Fibroblast of gingiva (primary cell): ENCODE results near the gene TOGARAM2.

ENCODE experiments used
- DNase-seq: peaks from one replicate; pipeline ENCODE4 v3.0.0-alpha.2; 2011; ENCODE audit warnings: low read depth

The TOGARAM2 gene

DNA sequence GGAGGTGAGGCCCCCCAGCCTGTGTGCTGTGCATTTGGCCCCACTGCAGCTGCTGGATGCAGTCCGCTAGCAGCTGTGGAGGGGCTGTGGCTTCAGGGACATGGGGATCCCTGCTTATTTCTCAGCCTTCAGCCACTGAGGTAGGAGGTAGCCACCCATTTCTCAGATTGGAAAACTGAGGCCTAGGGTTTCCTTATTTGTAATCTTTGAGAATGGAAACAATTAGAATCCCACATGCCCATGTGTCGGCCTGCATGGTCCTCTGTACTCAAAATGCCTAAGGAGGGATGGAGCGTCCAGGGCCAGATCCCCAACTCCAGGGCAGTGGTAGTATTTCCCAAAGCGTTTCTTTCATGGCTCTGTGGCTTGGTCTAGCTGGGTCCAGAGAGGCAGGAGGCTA, 42.1 kb downstream of the TOGARAM2 start:
- DNase-seq, result no peak

DNA sequence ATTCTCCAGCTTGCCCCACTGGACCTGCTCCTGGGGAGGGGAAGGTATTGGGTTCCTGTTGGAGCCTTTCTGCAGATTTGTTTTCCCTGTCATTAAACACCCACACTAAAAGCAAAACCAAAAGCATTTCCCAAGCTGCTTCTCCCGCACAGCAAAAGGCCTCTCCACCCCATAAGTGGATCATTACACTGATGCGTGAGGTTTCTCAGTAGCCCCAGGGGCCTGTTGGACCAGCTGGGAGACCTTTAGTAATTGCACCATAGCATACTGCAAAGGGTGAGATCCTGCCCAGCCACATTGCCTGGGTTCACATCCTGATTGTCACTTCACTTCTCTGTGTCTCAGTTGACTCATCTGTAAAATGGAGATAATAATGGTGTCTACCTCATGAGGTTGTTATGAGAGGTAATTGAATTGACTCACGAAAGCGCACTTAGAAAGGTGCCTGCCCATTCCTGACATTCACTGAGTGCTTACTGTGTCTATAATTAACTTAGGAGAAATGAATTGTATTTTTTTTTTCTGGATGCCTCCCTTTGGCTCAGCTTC, 43.9 kb downstream of the TOGARAM2 start:
- DNase-seq, result no peak

DNA sequence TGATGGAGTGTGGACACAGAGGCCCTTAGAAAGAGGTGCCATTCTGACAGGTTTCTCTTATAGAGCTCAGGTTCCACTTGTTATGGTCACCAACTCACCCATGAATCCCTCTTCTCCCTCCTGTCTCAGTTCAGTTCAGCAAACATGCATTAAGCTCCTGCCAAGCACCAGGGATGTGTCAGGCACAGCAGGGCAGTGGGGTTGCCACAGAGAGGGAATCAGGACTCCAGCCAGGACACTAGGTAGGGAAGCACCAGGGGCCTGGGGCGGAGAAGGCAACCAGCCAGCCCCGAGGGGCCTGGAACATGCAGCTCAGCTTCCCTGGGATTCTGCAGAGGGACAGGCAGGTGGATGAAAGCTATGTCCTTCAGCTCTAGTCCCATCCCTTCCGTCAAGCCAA, 44.6 kb downstream of the TOGARAM2 start:
- no peak for DNase-seq

DNA sequence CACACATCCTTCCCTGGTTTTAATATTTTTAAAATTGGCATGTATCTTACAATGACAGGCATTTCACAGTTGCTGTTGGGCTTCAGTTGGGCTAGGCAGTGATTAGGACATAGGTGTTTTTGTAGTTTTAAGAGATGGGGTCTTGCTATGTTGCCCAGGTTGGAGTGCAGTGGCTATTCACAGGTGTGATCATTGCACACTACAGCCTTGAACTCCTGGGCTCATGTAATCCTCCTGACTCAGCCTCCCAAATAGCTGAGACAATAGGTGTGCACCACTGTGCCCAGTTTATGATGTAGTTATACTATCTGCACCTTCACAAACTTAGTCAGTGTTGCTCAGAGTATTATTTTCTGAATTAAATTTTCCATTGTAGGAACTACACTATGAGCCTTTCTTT, 49.9 kb downstream of the TOGARAM2 start:
- DNase-seq, result no peak

DNA sequence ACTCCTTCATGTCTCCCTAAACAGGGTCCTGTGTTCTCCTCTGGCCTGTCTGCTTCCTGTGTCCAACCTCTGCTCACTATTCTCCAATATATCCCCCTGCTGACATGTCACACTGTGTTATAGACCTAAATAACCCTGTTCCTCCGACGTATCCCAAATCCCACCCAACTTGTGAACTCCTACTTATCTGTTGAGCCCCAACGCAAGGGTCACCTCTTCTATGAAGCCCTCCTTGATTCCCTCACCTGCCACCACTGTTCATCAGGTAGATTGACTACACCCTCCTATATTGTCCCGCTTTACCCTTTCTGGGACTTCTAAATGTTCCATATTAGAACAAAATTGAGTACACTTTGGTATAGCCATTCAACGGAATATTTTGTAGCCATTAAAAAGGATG, 51.1 kb downstream of the TOGARAM2 start:
- no peak for DNase-seq

DNA sequence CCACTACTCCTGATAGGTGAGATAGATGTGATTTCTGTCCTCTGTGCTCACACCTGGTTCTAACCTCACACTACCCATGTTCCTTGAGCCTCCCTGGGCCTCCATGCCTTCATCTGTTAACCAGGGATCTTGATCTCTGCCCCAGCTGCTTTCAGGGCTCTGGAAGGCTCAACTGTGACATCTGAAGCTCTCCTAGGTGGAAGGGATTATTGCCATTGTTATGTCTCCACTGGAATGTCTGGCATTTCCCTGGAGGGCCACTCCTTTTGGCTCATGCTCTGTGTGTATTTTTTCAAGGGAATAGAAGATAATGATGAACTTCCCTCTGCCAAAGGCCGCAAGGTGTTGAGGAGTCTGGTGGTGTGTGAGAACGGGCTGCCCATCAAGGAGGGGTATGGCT, 52.1 kb downstream of the TOGARAM2 start:
- DNase-seq, result no peak

DNA sequence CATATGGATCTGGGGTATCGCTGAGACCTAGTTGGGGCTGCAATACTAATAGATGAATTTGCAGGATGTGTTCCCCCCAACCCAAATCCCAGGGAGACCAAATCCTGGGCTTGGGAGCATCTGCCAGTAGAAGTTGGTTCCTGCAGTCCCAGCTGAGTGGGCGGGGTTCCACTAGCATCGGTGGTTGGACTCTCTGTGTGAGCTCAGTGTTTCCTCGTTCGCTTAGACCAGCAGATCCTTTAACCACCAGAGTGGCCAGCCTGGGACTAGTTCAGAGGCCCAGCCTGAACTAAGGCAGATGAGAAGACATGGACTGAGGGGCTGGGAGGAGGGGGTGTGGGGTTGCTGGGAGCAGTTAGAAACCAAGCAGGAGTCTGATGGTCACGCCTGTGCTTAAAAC, 52.6 kb downstream of the TOGARAM2 start:
- no peak for DNase-seq

DNA sequence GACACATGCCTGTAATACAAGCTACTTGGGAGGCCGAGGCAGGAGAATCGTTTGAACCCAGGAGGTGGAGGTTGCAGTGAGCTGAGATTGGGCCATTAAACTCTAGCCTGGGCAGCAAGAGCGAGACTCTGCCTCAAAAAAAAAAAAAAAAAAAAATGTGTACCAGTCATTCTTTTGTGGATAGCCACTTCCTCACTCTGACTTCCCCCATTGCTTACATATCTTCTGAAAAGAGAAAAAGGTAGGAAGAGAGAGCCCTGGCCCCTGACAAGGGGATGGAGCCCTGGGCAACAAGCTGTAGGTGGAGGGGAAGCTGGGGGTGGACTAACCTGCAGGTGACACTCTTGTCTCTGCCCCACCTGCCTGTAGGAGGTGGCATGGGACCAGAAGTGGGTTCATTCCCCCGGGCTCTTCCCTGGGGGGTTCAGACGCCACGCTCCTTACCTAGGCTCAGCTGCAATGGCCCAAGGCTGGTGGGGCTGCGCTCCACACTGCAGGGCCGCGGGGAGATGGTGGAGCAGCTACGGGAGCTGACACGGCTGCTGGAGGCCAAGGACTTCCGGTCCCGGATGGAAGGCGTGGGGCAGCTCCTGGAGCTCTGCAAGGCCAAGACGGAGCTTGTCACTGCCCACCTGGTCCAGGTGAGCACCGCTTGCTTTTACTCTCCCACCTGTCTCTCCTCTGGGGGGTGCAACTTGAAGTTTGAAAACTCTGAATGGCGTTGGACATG, 54.1 kb downstream of the TOGARAM2 start:
- DNase-seq, result no peak

DNA sequence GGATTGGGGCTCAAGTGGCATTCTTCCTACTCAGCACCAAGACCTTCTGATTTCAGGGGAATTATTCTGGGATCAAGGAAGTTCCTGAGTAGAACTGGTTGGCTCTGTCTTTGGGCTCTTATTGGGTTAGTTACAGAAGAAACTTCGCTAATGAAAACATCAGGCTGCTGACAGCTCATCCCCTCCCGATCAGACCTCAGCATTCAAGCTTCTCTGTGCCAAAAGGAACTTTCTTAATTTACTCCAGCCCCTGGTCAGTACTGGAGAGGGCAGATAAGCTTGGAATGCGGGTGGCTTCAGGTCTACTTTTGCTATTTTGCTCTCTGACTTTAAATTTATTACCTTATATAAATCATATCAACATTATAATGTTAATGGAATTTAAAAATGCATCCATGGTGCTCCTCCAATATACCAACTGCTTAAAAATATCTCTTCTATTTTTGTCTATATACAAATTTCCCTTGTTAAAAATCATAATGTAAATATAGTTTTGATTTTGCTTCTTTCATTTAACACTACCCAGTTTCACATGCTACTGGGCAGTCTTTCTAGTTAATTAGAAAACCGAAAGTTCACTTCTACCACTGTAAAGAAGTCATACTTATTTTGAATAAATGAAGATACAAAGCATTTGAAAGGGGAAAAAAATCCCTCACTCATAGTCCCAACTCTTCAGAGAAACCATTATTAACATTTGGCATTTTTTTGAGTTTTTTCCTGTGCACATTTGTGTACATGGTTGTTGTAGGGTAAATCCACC, 58.8 kb downstream of the TOGARAM2 start:
- DNase-seq, result no peak

DNA sequence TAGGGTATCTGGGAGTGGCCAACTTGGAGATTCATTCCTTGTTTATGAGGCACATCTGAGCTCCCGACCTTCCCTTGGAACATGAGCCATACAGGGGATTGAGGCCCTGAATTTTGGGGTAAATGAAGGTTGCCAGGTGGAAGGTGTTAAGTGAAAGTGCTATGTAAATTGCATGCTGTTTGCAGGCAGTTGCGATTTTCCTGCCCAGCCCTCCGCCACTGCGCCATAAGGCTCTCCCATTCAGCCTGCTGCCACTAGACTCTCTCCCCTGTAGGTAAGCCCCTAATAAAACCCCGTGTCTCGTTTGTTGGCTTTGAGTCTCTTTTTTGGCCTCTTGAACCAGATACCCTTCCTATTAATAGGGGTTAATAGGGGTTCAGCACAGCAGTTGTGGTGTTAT, 59.5 kb downstream of the TOGARAM2 start:
- DNase-seq, result no peak

DNA sequence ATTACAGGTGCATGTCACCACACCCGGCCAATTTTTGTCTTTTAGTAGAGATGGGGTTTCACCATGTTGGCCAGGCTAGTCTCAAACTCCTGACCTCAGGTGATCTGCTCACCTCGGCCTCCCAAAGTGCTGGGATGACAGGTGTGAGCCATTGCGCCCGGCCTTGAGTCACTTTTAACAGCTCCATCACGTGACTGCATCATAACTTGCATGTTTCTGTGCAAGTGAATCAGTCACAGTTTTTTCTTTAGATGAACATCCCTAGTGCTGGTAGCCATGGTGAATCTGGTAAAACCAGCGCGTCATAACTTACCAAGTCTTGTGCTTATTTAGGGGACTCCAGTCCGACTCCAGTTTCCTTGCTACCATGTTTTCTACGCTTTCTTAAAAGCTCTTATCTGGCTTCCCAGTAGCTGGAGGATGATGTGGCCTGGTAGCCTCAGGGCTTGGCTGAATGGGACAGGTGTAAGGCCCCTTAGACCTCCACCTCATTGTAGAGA, 60.1 kb downstream of the TOGARAM2 start:
- DNase-seq, result no peak

DNA sequence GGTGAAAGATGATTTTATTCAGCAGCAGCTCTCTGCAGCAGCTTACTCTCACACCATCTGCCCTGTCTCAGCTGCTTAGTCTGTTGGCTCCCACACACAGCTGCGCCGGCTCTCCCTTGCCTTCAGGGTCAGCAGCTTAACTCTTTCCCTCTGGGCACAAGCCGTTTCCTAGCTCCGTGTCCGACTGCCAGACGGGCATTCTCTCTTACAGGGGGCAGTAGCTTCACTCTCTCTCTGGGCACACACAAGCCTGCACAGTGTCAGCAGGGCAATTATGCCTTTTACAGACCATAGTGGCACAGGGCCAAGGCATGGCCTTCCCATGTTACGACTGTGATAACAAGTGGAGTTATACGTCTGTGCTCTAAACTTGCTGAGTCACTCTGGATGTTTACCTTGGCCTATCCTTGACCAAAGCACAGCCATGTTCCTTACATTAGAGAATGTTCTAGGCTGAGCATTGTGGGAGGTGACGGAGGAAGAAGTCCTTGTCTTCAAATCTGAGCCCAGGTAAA, 61.5 kb downstream of the TOGARAM2 start:
- DNase-seq, result peak; percentile 9

DNA sequence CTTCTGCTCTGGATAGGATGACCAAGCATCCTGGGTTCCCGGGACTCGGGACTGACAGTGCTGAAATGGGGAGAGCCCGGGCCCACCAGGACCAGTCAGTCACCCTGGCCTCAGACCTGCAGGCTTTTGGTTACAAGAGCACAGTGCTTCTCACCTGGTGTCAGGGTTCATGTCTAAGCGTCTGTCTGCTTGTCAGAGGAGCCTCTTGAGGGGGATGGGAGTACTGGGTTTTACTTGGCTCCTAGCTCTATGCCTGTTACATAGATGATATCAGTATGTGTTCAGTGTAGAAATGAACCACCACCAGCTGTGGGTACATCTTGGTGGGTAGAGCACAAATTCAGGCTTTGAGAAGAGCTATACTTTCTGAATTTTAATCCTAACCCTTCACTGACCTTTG, 63.4 kb downstream of the TOGARAM2 start:
- DNase-seq, result no peak

DNA sequence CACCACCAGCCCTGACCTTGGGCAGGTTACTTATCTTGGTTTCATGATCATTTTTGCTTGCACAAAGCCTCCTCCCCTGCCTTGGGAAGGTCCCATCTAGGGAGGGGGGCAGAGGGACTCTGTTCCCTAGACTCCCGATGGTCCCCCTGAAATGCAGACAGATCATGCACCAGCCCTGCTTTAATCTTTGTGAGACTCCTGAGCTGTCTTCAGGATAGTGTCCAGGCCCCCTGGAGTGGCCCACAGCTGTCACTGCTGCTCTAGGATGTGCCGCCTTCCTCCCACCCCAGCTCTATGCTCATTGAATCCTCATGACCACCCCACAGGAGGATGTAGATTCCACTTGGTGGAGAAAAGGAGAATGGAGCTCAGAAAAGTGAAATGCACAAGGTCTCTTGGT, 65.2 kb downstream of the TOGARAM2 start:
- no peak for DNase-seq

DNA sequence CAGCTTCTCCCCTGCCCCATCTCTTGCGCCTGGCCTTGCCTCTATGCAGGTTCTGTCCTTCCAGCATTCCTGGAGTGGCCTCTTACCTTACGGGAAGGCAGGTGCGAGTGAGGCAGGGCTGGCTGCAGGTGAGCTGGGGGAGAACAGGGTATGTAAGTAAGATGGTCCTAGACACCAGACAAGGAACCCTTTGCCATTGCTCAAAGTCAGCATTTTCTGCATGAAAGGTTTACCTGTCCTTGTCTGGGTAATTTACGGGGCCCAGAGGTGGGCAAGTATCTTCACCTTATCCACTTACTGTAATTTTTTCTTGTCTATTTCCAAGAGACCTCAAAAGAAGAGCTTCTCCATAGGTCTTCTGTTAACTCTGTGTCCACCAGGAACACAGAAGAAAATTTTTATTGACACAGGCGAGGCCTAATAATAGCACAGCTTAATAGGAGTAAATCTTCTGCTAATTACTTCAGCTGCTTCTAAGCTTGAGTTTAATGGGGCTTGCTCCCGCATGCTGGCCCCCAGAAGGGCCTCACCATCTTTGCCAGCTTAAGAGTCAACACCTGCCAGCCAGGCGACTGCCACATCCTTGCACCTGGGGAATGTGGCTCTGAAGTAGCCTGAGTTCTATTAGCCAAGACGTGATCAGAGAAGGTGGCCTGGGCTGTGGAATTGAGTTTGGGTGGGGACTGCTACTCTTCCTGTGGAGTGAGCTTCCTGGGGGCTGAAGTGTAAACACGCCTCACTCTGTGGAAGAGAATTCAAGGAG, 66.2 kb downstream of the TOGARAM2 start:
- no peak for DNase-seq

DNA sequence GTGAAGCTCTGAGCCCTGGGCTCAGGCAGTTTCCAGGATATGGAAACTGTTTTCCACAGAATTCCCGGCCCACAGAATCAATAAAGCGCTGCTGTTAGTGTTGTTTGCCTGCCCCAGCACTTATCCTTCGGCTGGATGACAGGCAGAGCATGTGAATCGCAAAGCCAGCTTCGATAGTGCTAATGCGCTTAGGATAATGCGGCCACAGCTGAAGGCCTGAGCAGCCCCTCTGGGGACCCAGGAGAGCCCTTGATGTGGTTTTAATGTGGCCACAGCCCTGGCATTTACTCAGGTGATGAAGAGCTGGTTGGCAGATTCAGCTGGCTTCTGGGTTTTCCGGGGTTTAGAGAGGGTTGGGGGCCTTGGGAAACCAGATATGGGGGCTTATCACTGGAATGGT, 69.5 kb downstream of the TOGARAM2 start:
- DNase-seq, result no peak

DNA sequence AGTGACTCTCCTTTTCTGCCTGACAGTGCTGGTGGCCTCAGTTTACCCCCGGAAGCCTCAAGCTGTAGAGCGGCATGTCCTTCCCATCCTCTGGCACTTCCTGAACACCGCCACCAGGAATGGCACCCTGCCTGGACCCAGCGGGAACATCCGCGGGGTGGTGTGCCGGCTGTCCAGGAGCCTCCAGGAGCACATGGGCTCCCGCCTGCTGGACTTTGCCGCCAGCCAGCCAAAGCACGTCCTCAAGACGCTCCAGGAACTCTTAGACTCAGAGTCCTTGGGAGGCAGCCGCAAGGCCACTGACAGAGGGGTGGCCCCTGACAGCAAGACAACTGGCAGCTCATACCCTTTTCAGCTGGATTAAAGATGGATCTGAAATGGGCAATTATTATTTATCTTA, 70.6 kb downstream of the TOGARAM2 start:
- DNase-seq, result no peak

DNA sequence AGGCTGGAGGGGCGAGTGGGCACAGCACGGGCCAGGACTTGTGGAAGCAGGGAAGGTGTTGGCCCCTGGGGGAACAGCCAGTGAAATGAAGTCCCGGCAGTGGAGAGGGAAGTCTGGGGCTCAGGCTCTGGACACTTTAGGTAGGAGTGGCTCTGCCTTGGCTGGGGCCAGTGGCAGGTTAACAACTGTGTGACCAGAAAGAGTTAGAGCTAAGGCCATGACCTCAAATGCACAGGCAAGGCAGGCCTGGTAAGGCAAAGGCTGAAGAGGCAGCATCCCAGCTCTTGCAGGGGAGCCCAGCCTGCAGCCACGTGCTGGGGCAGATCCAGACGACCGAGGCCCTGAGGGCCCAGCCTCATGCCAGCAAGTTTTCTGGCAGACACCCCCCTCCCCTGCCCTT, 71.7 kb downstream of the TOGARAM2 start:
- DNase-seq, result no peak

DNA sequence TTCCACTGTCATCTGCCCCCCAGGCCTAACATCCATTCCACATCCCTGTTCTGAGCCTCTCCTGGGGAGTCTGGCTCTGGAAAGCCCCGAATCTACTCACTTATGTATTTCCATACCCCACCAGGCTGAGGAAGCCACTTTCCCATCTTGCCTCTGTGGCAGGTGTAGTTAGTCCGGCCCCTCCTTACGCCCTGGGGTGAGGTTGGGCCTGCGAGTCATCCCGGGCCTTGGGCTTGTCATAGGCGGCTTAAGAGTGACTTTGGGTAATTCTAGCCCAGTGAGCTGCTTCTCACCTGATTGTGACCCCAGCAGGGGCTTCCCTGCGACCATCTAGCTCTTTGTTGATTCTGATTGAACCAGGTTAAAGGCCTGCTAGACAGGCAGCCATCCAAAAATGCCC, 72.1 kb downstream of the TOGARAM2 start:
- no peak for DNase-seq

DNA sequence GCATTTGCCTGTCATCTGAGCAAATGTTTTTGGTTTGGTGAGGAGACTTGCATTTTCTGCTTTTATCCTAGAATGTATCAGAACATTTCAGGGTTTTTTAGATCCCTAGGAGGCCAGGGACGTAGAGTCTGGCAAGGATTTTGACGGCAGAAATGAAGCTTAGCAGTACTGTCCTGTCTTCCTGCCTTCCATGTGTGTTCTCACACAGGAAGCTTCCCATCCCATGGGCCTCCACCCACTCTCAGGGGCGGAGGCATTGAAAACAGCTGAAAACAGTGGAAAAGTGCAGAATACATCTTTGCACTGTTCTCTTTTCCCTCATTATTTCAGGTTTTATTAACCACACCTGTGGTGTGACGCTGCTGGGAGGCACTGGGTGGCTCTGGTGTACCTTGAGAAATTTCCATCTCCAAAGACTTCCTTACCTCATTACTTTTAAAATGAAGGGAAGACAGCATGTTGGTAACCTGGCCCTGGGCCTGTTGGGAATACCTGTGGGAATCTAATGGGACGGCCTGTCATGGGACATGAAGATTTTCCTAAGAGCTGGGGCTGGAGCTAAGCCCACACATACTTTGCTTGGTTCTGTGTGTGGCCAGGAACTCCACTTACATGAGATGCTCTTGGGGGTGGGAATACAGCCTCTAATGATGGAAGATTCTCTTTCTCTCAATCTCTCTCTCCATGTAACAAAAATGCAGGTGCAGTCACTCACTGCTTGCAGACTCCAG, 72.7 kb downstream of the TOGARAM2 start:
- no peak for DNase-seq

DNA sequence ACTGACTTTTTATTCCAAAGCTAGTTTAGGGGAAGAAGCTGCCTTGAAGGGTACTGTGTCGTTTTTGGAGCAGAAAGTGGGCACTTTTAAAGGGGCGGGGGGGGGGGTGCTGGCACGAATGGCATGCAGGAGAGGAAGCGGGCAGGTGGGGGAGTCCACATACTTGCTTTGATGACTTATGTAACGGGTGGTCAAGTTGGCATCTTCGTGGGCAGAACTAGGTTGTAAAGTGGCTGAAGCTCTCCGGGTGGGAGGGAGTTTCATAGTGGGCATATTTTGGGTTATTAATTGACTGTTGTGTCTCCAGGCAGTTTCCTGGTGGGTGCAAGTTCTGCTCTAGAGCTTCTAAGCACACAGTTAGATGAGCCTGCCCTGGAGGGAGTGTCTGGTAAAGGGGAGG, 73.3 kb downstream of the TOGARAM2 start:
- DNase-seq, result no peak

DNA sequence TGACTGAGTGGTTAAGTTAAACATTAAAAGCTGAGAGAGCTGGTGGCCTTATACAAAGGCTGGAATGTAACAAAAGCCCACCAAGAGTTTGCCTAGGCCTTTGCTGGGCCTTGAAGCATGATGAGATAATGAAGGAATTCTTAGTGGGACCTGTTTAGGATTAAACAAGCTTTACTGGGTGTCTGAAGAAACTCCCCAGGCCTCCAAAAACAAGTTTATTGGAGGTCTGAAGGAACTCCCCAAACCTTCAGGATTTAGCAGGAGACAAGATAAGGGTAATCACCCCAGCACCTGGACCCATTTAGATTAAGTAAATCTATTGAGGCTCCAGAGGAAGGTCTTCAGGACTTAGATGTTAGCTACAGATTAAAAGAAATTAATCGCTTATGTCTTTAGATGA, 74.5 kb downstream of the TOGARAM2 start:
- DNase-seq, result no peak
